Measurements from ENCODE around the gene SLC6A6.

Gene SLC6A6

GRCh38 chr3:14363991-14364390 is 38.4 kb upstream of the SLC6A6 start:
- no peak overlapping the region for H3K4me2 ChIP-seq
- no peak overlapping the region for H3K9ac ChIP-seq
- H3K9me3 ChIP-seq, result no peaks in the 10 kb centered on the region
- H3K36me3 ChIP-seq, result no peaks in the 10 kb centered on the region
- H3K27ac ChIP-seq, result no peak overlapping the region
- peaks cover 11% of the 10 kb centered on the region; the same call in 1 of the 2 replicates for H3K4me1 ChIP-seq
- H4K20me1 ChIP-seq, result no peaks in the 10 kb centered on the region
- H3K4me3 ChIP-seq, result no peak overlapping the region
- H3K27me3 ChIP-seq, result no peaks in the 10 kb centered on the region
- no peak for TF ChIP-seq Cebpa-rat (IDR thresholded peaks at IDR 0.05)

GRCh38 chr3:14364580-14365292 is 37.7 kb upstream of the SLC6A6 start:
- no peak for TF ChIP-seq Cebpa-rat (IDR thresholded peaks at IDR 0.05)
- no peak overlapping the region for H3K27ac ChIP-seq

GRCh38 chr3:14366248-14366647 is 36.2 kb upstream of the SLC6A6 start:
- Histone ChIP-seq H3K9ac (no peak overlapping the region), H3K4me2 (no peak overlapping the region), H3K27ac (no peak overlapping the region), H3K36me3 (no peaks in the 10 kb centered on the region), H3K4me3 (no peak overlapping the region), H3K27me3 (no peaks in the 10 kb centered on the region), H3K9me3 (no peaks in the 10 kb centered on the region), H4K20me1 (no peaks in the 10 kb centered on the region), H3K4me1 (peaks cover 11% of the 10 kb centered on the region; the same call in 1 of the 2 replicates)
- TF ChIP-seq Cebpa-rat (IDR thresholded peaks at IDR 0.05), result no peak

More at GRCh38 chr3:14364580-14365292, 37.7 kb upstream of the SLC6A6 start:
- H3K27me3 ChIP-seq, result no peaks in the 10 kb centered on the region
- no peaks in the 10 kb centered on the region for H3K9me3 ChIP-seq
- no peaks in the 10 kb centered on the region for H3K36me3 ChIP-seq
- H3K4me2 ChIP-seq, result no peak overlapping the region
- H4K20me1 ChIP-seq, result no peaks in the 10 kb centered on the region
- H3K4me1 ChIP-seq, result peaks cover 11% of the 10 kb centered on the region; the same call in 1 of the 2 replicates
- H3K4me3 ChIP-seq, result no peak overlapping the region
- H3K9ac ChIP-seq, result no peak overlapping the region

GRCh38 chr3:14366915-14367823 is 35.2 kb upstream of the SLC6A6 start:
- H4K20me1 ChIP-seq, result no peaks in the 10 kb centered on the region
- H3K36me3 ChIP-seq, result no peaks in the 10 kb centered on the region
- H3K27ac ChIP-seq, result no peak overlapping the region
- no peak overlapping the region for H3K4me3 ChIP-seq
- no peaks in the 10 kb centered on the region for H3K9me3 ChIP-seq
- H3K9ac ChIP-seq, result no peak overlapping the region
- no peak for TF ChIP-seq Cebpa-rat (IDR thresholded peaks at IDR 0.05)
- H3K4me1 ChIP-seq, result peaks cover 17% of the 10 kb centered on the region
- peak overlapping the region; percentile 26; the same call in 1 of the 2 replicates for H3K4me2 ChIP-seq
- no peaks in the 10 kb centered on the region for H3K27me3 ChIP-seq

- Histone ChIP-seq H3K9me3 (no peaks in the 10 kb centered on the region), H3K4me3 (no peak overlapping the region)
- TF ChIP-seq Cebpa-rat (IDR thresholded peaks at IDR 0.05), result no peak
Measured at GRCh38 chr3:14368146-14368545, 34.3 kb upstream of the SLC6A6 start.

GRCh38 chr3:14368885-14369284 is 33.5 kb upstream of the SLC6A6 start:
- Histone ChIP-seq H3K27me3 (no peaks in the 10 kb centered on the region), H3K4me3 (no peak overlapping the region), H4K20me1 (no peaks in the 10 kb centered on the region), H3K4me2 (no peak overlapping the region), H3K4me1 (peaks cover 12% of the 10 kb centered on the region), H3K9ac (no peak overlapping the region), H3K9me3 (no peaks in the 10 kb centered on the region), H3K27ac (no peak overlapping the region), H3K36me3 (no peaks in the 10 kb centered on the region)
- TF ChIP-seq Cebpa-rat (IDR thresholded peaks at IDR 0.05), result no peak

More at GRCh38 chr3:14368146-14368545, 34.3 kb upstream of the SLC6A6 start:
- Histone ChIP-seq H3K27me3 (no peaks in the 10 kb centered on the region), H3K9ac (no peak overlapping the region), H3K27ac (no peak overlapping the region), H3K4me1 (peaks cover 17% of the 10 kb centered on the region), H4K20me1 (no peaks in the 10 kb centered on the region), H3K36me3 (no peaks in the 10 kb centered on the region), H3K4me2 (no peak overlapping the region)

GRCh38 chr3:14369675-14370669 is 32.4 kb upstream of the SLC6A6 start:
- H3K9ac ChIP-seq, result no peak overlapping the region
- TF ChIP-seq Cebpa-rat (IDR thresholded peaks at IDR 0.05), result no peak
- no peaks in the 10 kb centered on the region for H3K9me3 ChIP-seq
- no peak overlapping the region for H3K27ac ChIP-seq
- no peak overlapping the region for H3K4me3 ChIP-seq
- H3K4me2 ChIP-seq, result no peak overlapping the region
- peaks cover 12% of the 10 kb centered on the region for H3K4me1 ChIP-seq
- no peaks in the 10 kb centered on the region for H3K27me3 ChIP-seq
- H4K20me1 ChIP-seq, result no peaks in the 10 kb centered on the region
- H3K36me3 ChIP-seq, result no peaks in the 10 kb centered on the region

- peaks cover 12% of the 10 kb centered on the region for H3K4me1 ChIP-seq
- no peaks in the 10 kb centered on the region for H4K20me1 ChIP-seq
- H3K36me3 ChIP-seq, result no peaks in the 10 kb centered on the region
- no peaks in the 10 kb centered on the region for H3K27me3 ChIP-seq
- no peaks in the 10 kb centered on the region for H3K9me3 ChIP-seq
- no peak overlapping the region for H3K27ac ChIP-seq
- no peak for TF ChIP-seq Cebpa-rat (IDR thresholded peaks at IDR 0.05)
- H3K4me2 ChIP-seq, result no peak overlapping the region
- no peak overlapping the region for H3K9ac ChIP-seq
- H3K4me3 ChIP-seq, result no peak overlapping the region
Measured at GRCh38 chr3:14370720-14371572, 31.5 kb upstream of the SLC6A6 start.
